ENCODE results near the gene CFAP43. TPM values are rescaled to one million over a fixed set of nuclear protein-coding genes. Genes with fewer than 3 reads are reported as not detected.
A peak's percentile ranks its signal among the peaks of the same experiment; 100 is the strongest.

CFAP43 gene
- polyA plus RNA-seq, 2 donors, result 0.04 to 0.16 TPM

DNA sequence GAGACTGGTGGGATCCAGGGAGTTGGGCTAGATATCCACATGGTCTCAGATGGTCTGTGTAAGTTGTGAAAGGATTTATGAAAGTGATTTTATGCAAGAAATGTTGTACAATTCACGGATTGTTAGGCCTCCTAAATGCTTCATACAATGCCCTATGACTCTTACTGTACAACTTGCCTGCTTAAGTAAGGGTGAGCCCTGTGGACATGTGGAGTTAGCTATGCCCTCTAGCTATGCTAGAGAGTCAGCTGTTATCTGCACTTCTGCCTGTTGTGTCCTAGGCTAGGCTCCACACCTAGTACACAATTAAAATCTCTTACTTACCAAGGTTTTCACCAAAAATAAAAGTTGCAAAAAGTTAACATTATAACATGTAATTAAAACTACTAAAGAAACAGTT, 1.7 kb upstream of the CFAP43 start:
- Histone ChIP-seq H3K27ac (ENCODE audit: low read depth in 2 of 2, low read length in 1 of 2) (no peak overlapping the region), H3K9me3 (ENCODE audit: control insufficient read depth in 2 of 2, insufficient read depth in 1 of 2, low read depth in 1 of 2, low read length in 1 of 2) (no peaks in the 10 kb centered on the region), H3K4me1 (ENCODE audit: control insufficient read depth in 2 of 2, insufficient read depth in 2 of 2, low read length in 1 of 2) (peaks cover 0 to 3% of the 10 kb centered on the region in 2 donors), H3K4me3 (ENCODE audit: low read depth in 1 of 2, low read length in 2 of 2) (no peak overlapping the region), H3K27me3 (ENCODE audit: control insufficient read depth in 1 of 2, insufficient read depth in 2 of 2, low read length in 2 of 2) (no peaks in the 10 kb centered on the region), H3K36me3 (ENCODE audit: control insufficient read depth in 2 of 2, insufficient read depth in 2 of 2, low read length in 1 of 2) (no peaks in the 10 kb centered on the region)
- WGBS, 2 donors, result 83 to 88% methylated on average over 1 of the region's 1 CpG

DNA sequence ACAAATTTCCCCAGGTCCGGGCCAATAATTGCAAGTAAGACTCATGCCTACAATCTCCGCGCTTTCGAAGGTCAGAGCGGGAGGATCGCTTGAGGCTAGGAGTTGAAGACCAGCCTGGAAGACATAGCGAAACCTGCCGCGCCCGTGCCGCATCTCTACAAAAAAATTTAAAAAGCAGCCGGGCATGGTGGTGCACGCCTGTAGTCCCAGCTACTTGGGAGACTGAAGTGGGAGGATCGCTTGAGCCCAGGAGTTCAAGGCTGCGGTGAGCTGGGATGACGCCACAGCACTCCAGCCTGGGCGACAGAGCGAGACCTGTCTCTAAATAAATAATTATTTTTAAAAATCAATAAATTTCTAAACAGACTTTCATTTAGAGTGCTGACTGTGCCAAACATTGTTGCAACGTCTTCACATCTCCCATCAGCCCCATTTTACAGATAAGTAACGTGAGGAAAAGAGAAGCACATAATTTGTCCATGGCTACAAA, 494 bp upstream of the CFAP43 start:
- peaks cover 0 to 3% of the 10 kb centered on the region in 2 donors for H3K4me1 ChIP-seq (ENCODE audit: control insufficient read depth in 2 of 2, insufficient read depth in 2 of 2, low read length in 1 of 2)
- H3K27ac ChIP-seq (ENCODE audit: low read depth in 2 of 2, low read length in 1 of 2), result peak overlapping the region in 1 of 2 donors; percentile 36
- peak overlapping the region; percentile 64 to 88 for H3K4me3 ChIP-seq (ENCODE audit: low read depth in 1 of 2, low read length in 2 of 2)
- H3K36me3 ChIP-seq (ENCODE audit: control insufficient read depth in 2 of 2, insufficient read depth in 2 of 2, low read length in 1 of 2), result no peaks in the 10 kb centered on the region
- WGBS, 2 donors, result 13 to 15% methylated on average over 20 of the region's 20 CpGs
- no peaks in the 10 kb centered on the region for H3K27me3 ChIP-seq (ENCODE audit: control insufficient read depth in 1 of 2, insufficient read depth in 2 of 2, low read length in 2 of 2)
- no peaks in the 10 kb centered on the region for H3K9me3 ChIP-seq (ENCODE audit: control insufficient read depth in 2 of 2, insufficient read depth in 1 of 2, low read depth in 1 of 2, low read length in 1 of 2)

DNA sequence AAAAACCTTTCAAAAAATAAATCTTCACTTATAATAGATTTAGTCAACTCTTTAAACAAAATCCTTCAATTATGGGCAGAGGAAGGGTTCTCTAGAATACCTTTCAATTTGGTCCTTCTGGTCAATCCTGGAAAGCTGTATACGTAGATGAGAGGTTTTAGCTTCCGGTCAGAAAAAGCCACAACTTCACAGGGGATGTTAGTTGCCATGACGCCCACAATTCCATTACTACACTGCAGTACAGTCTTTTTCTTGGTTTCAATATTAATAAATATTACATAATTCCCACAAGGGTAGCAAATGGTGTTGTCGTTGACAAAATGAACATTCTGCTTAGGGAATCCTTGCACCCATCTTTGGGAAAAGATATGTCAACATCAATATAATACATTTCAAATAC, 1.7 kb downstream of the CFAP43 start:
- Histone ChIP-seq H3K27me3 (ENCODE audit: control insufficient read depth in 1 of 2, insufficient read depth in 2 of 2, low read length in 2 of 2) (no peaks in the 10 kb centered on the region), H3K4me1 (ENCODE audit: control insufficient read depth in 2 of 2, insufficient read depth in 2 of 2, low read length in 1 of 2) (peaks cover 0 to 3% of the 10 kb centered on the region in 2 donors), H3K9me3 (ENCODE audit: control insufficient read depth in 2 of 2, insufficient read depth in 1 of 2, low read depth in 1 of 2, low read length in 1 of 2) (no peaks in the 10 kb centered on the region), H3K36me3 (ENCODE audit: control insufficient read depth in 2 of 2, insufficient read depth in 2 of 2, low read length in 1 of 2) (no peaks in the 10 kb centered on the region), H3K27ac (ENCODE audit: low read depth in 2 of 2, low read length in 1 of 2) (no peak overlapping the region), H3K4me3 (ENCODE audit: low read depth in 1 of 2, low read length in 2 of 2) (no peak overlapping the region)
- WGBS, 2 donors, result 74 to 80% methylated on average over 4 of the region's 4 CpGs

DNA sequence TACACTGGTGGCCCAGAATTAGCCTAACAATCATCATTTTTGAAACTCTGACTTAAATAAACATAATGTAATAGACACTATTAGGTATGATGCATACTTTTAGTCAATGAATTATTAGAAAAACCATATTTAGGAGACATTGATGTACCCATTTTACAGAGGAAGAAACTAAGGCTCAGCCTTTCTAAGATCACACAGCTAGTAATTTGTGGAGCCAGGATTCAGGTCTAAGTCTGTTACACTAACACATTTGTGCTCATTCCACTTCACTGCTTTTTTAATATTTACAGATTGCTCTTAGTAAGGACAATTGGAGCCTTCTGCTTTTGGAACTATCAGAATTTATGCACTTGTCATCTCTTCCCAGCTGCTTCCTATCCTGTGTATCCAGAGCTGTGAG, 8.9 kb downstream of the CFAP43 start:
- Histone ChIP-seq H3K4me3 (ENCODE audit: low read depth in 1 of 2, low read length in 2 of 2) (no peak overlapping the region), H3K9me3 (ENCODE audit: control insufficient read depth in 2 of 2, insufficient read depth in 1 of 2, low read depth in 1 of 2, low read length in 1 of 2) (no peaks in the 10 kb centered on the region), H3K4me1 (ENCODE audit: control insufficient read depth in 2 of 2, insufficient read depth in 2 of 2, low read length in 1 of 2) (no peaks in the 10 kb centered on the region)

DNA sequence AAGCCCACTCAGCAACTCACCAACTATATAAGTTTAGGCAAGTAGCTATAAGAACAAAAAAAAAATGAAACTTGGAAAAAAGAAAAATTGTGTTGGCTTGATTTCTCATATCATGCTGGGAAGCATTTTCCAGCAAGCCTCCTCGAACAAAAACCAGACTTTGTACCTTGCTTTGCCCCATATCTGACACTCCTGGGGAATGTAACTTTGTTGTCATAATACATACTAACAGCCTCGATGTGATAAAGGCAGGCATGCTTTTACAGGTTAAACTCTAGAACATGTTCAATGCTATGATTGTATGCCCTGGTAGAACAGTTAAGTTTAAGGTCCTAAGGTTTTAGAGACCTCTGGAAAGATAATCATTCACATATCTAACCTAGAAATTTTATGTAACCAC, 11.6 kb downstream of the CFAP43 start:
- H3K27ac ChIP-seq (ENCODE audit: low read depth in 2 of 2, low read length in 1 of 2), result no peak overlapping the region
- no peak overlapping the region for H3K4me3 ChIP-seq (ENCODE audit: low read depth in 1 of 2, low read length in 2 of 2)
- no peaks in the 10 kb centered on the region for H3K9me3 ChIP-seq (ENCODE audit: control insufficient read depth in 2 of 2, insufficient read depth in 1 of 2, low read depth in 1 of 2, low read length in 1 of 2)
- no peaks in the 10 kb centered on the region for H3K36me3 ChIP-seq (ENCODE audit: control insufficient read depth in 2 of 2, insufficient read depth in 2 of 2, low read length in 1 of 2)
- H3K27me3 ChIP-seq (ENCODE audit: control insufficient read depth in 1 of 2, insufficient read depth in 2 of 2, low read length in 2 of 2), result no peaks in the 10 kb centered on the region
- WGBS, 2 donors, result 41 to 53% methylated on average over 2 of the region's 2 CpGs
- no peaks in the 10 kb centered on the region for H3K4me1 ChIP-seq (ENCODE audit: control insufficient read depth in 2 of 2, insufficient read depth in 2 of 2, low read length in 1 of 2)

More for the DNA sequence above, 8.9 kb downstream of the CFAP43 start:
- no peaks in the 10 kb centered on the region for H3K27me3 ChIP-seq (ENCODE audit: control insufficient read depth in 1 of 2, insufficient read depth in 2 of 2, low read length in 2 of 2)
- H3K27ac ChIP-seq (ENCODE audit: low read depth in 2 of 2, low read length in 1 of 2), result no peak overlapping the region
- H3K36me3 ChIP-seq (ENCODE audit: control insufficient read depth in 2 of 2, insufficient read depth in 2 of 2, low read length in 1 of 2), result no peaks in the 10 kb centered on the region

DNA sequence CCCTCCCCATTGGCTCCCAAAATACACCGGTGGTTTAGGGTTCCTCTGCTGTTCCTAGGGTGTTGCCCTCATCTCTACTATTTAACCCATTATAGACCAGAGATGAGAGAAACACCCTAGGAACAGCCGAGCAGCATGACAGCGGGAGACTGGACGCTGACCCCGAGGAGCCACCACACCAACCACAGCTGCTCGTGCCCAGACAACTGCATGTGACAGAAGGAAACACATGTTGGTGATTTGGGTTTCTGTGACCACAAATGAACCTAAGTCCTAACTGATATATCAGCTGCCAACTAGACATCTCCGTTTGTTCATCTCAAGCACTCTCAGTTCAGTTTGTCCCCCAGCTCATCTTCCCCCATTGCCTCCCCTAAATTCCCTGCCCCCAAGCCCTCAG, 13.4 kb downstream of the CFAP43 start:
- H3K4me1 ChIP-seq (ENCODE audit: control insufficient read depth in 2 of 2, insufficient read depth in 2 of 2, low read length in 1 of 2), result no peaks in the 10 kb centered on the region
- no peak overlapping the region for H3K4me3 ChIP-seq (ENCODE audit: low read depth in 1 of 2, low read length in 2 of 2)
- WGBS, 2 donors, result 62 to 67% methylated on average over 7 of the region's 7 CpGs
- no peaks in the 10 kb centered on the region for H3K9me3 ChIP-seq (ENCODE audit: control insufficient read depth in 2 of 2, insufficient read depth in 1 of 2, low read depth in 1 of 2, low read length in 1 of 2)
- no peaks in the 10 kb centered on the region for H3K27me3 ChIP-seq (ENCODE audit: control insufficient read depth in 1 of 2, insufficient read depth in 2 of 2, low read length in 2 of 2)
- H3K36me3 ChIP-seq (ENCODE audit: control insufficient read depth in 2 of 2, insufficient read depth in 2 of 2, low read length in 1 of 2), result no peaks in the 10 kb centered on the region
- H3K27ac ChIP-seq (ENCODE audit: low read depth in 2 of 2, low read length in 1 of 2), result no peak overlapping the region

DNA sequence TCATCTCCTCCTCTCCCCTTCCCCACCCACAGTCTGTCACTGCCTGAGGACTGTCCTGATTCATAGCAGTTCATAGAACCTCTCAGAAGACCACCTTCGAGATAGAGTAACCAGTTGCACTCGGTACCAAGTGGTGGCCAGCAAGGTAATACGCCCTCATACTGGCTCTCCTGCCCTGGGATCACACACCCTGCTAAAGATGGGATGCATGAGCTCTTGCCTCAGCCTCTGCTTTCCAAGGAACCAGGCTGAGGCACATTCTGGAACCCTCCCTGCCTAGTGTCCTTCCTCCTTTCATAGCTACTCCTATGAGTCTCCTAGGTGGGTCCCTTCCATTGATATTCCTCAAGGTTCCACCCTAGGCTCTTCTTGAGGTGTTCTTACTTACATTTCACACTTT, 15.5 kb downstream of the CFAP43 start:
- H3K9me3 ChIP-seq (ENCODE audit: control insufficient read depth in 2 of 2, insufficient read depth in 1 of 2, low read depth in 1 of 2, low read length in 1 of 2), result no peaks in the 10 kb centered on the region
- H3K27me3 ChIP-seq (ENCODE audit: control insufficient read depth in 1 of 2, insufficient read depth in 2 of 2, low read length in 2 of 2), result no peaks in the 10 kb centered on the region
- no peak overlapping the region for H3K4me3 ChIP-seq (ENCODE audit: low read depth in 1 of 2, low read length in 2 of 2)
- 93% methylated on average over 3 of the region's 3 CpGs for WGBS, 2 donors
- no peak overlapping the region for H3K27ac ChIP-seq (ENCODE audit: low read depth in 2 of 2, low read length in 1 of 2)
- H3K36me3 ChIP-seq (ENCODE audit: control insufficient read depth in 2 of 2, insufficient read depth in 2 of 2, low read length in 1 of 2), result no peaks in the 10 kb centered on the region
- no peaks in the 10 kb centered on the region for H3K4me1 ChIP-seq (ENCODE audit: control insufficient read depth in 2 of 2, insufficient read depth in 2 of 2, low read length in 1 of 2)

DNA sequence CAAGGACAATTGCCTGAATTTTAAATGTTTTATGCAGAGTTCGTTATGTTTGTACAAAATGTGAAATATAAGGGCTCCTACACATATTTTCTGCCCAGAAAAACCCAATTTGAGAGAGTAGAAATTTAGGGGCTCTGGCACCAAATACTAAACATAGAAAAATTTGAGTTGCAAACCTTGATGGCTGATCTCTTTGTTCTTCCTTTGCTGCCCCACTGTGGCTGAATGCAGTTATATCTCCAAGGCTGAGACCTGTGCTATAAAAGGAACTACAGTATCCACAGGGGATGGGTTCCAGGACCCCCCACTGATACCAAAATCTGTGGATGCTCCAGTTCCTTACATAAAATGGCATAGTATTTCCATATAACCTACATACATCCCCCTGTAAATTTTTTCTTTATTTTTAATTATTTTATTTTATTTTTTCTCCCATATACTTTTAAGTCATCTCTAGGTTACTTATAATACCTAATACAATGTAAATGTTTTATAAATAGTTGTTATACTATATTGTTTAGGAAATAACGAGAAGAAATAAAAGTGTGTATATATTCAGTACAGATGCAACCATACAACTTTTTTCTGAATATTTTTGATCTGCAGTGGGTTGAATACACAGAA, 22.5 kb downstream of the CFAP43 start:
- no peaks in the 10 kb centered on the region for H3K36me3 ChIP-seq (ENCODE audit: control insufficient read depth in 2 of 2, insufficient read depth in 2 of 2, low read length in 1 of 2)
- no peaks in the 10 kb centered on the region for H3K9me3 ChIP-seq (ENCODE audit: control insufficient read depth in 2 of 2, insufficient read depth in 1 of 2, low read depth in 1 of 2, low read length in 1 of 2)
- no peaks in the 10 kb centered on the region for H3K4me1 ChIP-seq (ENCODE audit: control insufficient read depth in 2 of 2, insufficient read depth in 2 of 2, low read length in 1 of 2)
- H3K27me3 ChIP-seq (ENCODE audit: control insufficient read depth in 1 of 2, insufficient read depth in 2 of 2, low read length in 2 of 2), result no peaks in the 10 kb centered on the region
- H3K27ac ChIP-seq (ENCODE audit: low read depth in 2 of 2, low read length in 1 of 2), result no peak overlapping the region
- no peak overlapping the region for H3K4me3 ChIP-seq (ENCODE audit: low read depth in 1 of 2, low read length in 2 of 2)
- WGBS, 2 donors, result 38 to 50% methylated on average over 2 of the region's 2 CpGs

DNA sequence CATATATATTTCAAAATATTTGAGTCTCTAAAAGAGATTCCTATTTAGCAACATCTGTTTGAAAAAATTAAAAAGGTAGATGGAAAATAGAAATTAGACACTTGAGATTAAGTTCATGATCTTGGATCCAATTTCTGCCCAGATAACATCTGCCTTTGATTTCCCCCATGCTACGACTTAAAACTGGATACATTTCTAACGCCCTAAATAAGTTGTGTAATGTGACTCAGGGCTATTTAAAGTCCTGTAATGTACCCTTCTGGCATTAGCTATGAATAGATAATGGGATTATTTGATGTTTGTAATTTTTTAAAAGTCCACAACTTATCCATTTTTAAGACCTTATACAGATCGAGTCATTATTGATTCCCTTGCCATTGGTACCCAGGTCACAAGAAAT, 23.4 kb downstream of the CFAP43 start:
- Histone ChIP-seq H3K27me3 (ENCODE audit: control insufficient read depth in 1 of 2, insufficient read depth in 2 of 2, low read length in 2 of 2) (no peaks in the 10 kb centered on the region), H3K9me3 (ENCODE audit: control insufficient read depth in 2 of 2, insufficient read depth in 1 of 2, low read depth in 1 of 2, low read length in 1 of 2) (no peaks in the 10 kb centered on the region), H3K4me3 (ENCODE audit: low read depth in 1 of 2, low read length in 2 of 2) (no peak overlapping the region), H3K27ac (ENCODE audit: low read depth in 2 of 2, low read length in 1 of 2) (no peak overlapping the region), H3K4me1 (ENCODE audit: control insufficient read depth in 2 of 2, insufficient read depth in 2 of 2, low read length in 1 of 2) (no peaks in the 10 kb centered on the region), H3K36me3 (ENCODE audit: control insufficient read depth in 2 of 2, insufficient read depth in 2 of 2, low read length in 1 of 2) (no peaks in the 10 kb centered on the region)
- WGBS, 2 donors, result 57 to 67% methylated on average over 3 of the region's 3 CpGs

DNA sequence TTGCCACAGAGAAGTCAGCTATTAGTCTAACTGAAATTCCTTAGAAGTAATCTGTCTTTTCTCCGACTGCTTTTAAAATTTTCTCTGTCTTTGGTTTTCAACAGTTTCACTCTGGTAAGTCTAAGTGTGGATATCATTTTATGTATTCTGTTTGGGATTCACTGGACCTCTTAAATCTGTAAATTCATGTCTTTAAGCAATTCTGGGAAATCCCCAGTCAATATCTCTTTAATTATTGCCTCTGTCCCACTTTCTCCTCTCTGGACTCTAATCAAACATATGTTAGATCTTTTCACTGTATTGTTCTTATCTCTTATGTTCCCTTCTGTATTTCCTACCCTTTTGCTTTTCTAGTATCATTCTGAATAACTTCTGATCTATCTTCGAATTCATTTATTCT, 29.9 kb downstream of the CFAP43 start:
- no peak overlapping the region for H3K4me3 ChIP-seq (ENCODE audit: low read depth in 1 of 2, low read length in 2 of 2)
- no peaks in the 10 kb centered on the region for H3K9me3 ChIP-seq (ENCODE audit: control insufficient read depth in 2 of 2, insufficient read depth in 1 of 2, low read depth in 1 of 2, low read length in 1 of 2)
- H3K27me3 ChIP-seq (ENCODE audit: control insufficient read depth in 1 of 2, insufficient read depth in 2 of 2, low read length in 2 of 2), result no peaks in the 10 kb centered on the region
- H3K36me3 ChIP-seq (ENCODE audit: control insufficient read depth in 2 of 2, insufficient read depth in 2 of 2, low read length in 1 of 2), result no peaks in the 10 kb centered on the region
- 94% methylated on average over 2 of the region's 2 CpGs for WGBS, 2 donors
- no peaks in the 10 kb centered on the region for H3K4me1 ChIP-seq (ENCODE audit: control insufficient read depth in 2 of 2, insufficient read depth in 2 of 2, low read length in 1 of 2)
- H3K27ac ChIP-seq (ENCODE audit: low read depth in 2 of 2, low read length in 1 of 2), result no peak overlapping the region

Measured in esophagus (tissue), 2 donors.